Panc1 (cell line): ENCODE measurements around the gene GLG1. TPM values are rescaled to one million over a fixed set of nuclear protein-coding genes. Genes with fewer than 3 reads are reported as not detected.

Source experiments
- ATAC-seq: fragments of 200-7000 bp; cut with Tn5 transposase; 2 replicates; pipeline ENCODE4 v1.9.1; 2020; ENCODE audit warnings: mild to moderate bottlenecking, moderate library complexity
- BruUV-seq: library from RNA; stranded (reverse); fragments of 400-500 nt; replicated peaks from 2 replicates; lab custom pipeline; 2021; lab: Mats Ljungman, UMichigan
- CTCF ChIA-PET: fragments of 300-600 bp; sonication (Branson Sonifier 250); formaldehyde crosslinking; loops from one replicate; lab custom pipeline; 2022; ENCODE audit warnings: antibody characterized with exemption; lab: Charles Lee
- POLR2A ChIA-PET: fragments of 300-600 bp; sonication (Branson Sonifier 250); formaldehyde crosslinking; loops from one replicate; lab custom pipeline; 2022; ENCODE audit warnings: antibody characterized with exemption; lab: Charles Lee
- DNase-seq: peaks from one replicate; pipeline ENCODE4 v3.0.0-alpha.2; 2010; ENCODE audit warnings: low read depth, low spot score
- H3K27ac ChIP-seq: 2 replicates; pipeline ENCODE4 v1.5.1; 2011; ENCODE audit warnings: mild to moderate bottlenecking, low read length, inconsistent platforms
- H3K27me3 ChIP-seq: fragments of 200-500 bp; sonication (Bioruptor generic); 2 replicates; pipeline ENCODE4 v1.6.0; 2014; ENCODE audit warnings: low read length, inconsistent platforms; ENCODE audit not compliant: control insufficient read depth, insufficient read depth
- H3K36me3 ChIP-seq: fragments of 200-500 bp; sonication (Bioruptor generic); 2 replicates; pipeline ENCODE4 v1.5.1; 2014; ENCODE audit warnings: inconsistent platforms, mild to moderate bottlenecking, low read length, moderate library complexity; ENCODE audit not compliant: control insufficient read depth, insufficient read depth
- H3K4me1 ChIP-seq: 2 replicates; pipeline ENCODE4 v1.5.1; 2011; ENCODE audit warnings: inconsistent platforms, mild to moderate bottlenecking, low read length, moderate library complexity; ENCODE audit not compliant: control insufficient read depth, insufficient read depth
- H3K4me3 ChIP-seq, 2 experiments: 2 replicates each; pipeline ENCODE4 v1.5.1; 2011 to 2012; ENCODE audit warnings: low read depth in 2 of 2, low read length in 2 of 2, mild to moderate bottlenecking in 2 of 2, inconsistent platforms in 1 of 2, moderate library complexity in 1 of 2
- H3K9me3 ChIP-seq: fragments of 200-500 bp; sonication (Bioruptor generic); 2 replicates; pipeline ENCODE4 v1.5.1; 2014; ENCODE audit warnings: low read depth, mild to moderate bottlenecking, inconsistent platforms, low read length, moderate library complexity; ENCODE audit not compliant: control insufficient read depth, insufficient read depth
- CTCF ChIP-seq: fragments of 450-650 bp; IDR thresholded peaks from 2 replicates; pipeline ENCODE4 v1.5.1; 2017; ENCODE audit warnings: mild to moderate bottlenecking
- POLR2AphosphoS5 ChIP-seq: IDR thresholded peaks from 2 replicates; pipeline ENCODE4 v1.6.1; 2012; ENCODE audit warnings: mild to moderate bottlenecking, low read depth, low read length, moderate library complexity
- SIN3A ChIP-seq: IDR thresholded peaks from 2 replicates; pipeline ENCODE4 v1.6.1; 2012; ENCODE audit warnings: low read depth, mild to moderate bottlenecking, low read length, moderate library complexity, borderline replicate concordance; ENCODE audit not compliant: insufficient read depth
- TCF7L2 ChIP-seq: IDR thresholded peaks from 2 replicates; pipeline ENCODE4 v1.6.1; 2011; ENCODE audit warnings: mild to moderate bottlenecking, low read depth, low read length, inconsistent platforms
- in situ Hi-C: cut with HindIII; loops from 2 replicates; pipeline ENCODE4 v1.10.0; 2016; ENCODE audit warnings: low sequenced_read_pairs, low pct_unique_long_range_greater_than_20kb
- intact Hi-C: fragments of 100-400 bp; cut with micrococcal nuclease; formaldehyde crosslinking; loops from one replicate; pipeline ENCODE4 v1.10.0; 2022; ENCODE audit not compliant: unreplicated experiment
- total RNA-seq: library from RNA; stranded (reverse); gene quantifications from one replicate; pipeline ENCODE4 v1.2.1, GENCODE V29; 2021; ENCODE audit not compliant: unreplicated experiment
- TF ChIP-seq, protein P1 (sequence below), 2 experiments: IDR thresholded peaks; 2 replicates each; pipeline ENCODE4 v1.6.1; 2011 to 2012; ENCODE audit warnings: low read depth in 2 of 2, control low read depth in 1 of 2, low read length in 1 of 2, mild to moderate bottlenecking in 1 of 2, moderate library complexity in 1 of 2; ENCODE audit not compliant: insufficient read depth in 1 of 2

Gene GLG1
- total RNA-seq, 1 experiment from 2014 or later = 75.9 TPM

DNA sequence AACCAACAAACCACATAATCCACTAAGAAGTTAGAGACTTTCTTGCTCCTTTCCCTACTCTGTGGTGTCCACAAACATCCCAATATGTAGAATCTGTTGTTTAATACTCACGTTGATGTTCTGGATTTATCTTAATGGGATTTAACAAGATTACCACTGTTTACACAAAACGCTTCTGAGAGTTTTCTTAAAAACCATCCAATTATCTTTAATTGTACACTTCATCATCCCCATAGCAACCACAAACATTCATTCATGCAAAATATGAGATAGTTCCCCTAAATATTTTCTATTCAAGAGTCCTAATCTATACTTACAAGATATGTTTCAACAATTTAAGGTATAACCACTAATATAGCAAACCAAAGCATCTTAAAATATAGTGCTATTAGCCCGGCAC, 109.2 kb downstream of the GLG1 start:
- in situ Hi-C loops (no loop called here), intact Hi-C loops (no loop called here)
- no TSS peak for BruUV-seq
- CTCF ChIA-PET = no interaction called here
- no peak overlapping the region for H3K4me3 ChIP-seq
- no peak for DNase-seq
- POLR2A ChIA-PET = no interaction called here
- H3K9me3 ChIP-seq = no peaks in the 10 kb centered on the region
- no peak for ATAC-seq
- H3K36me3 ChIP-seq = peaks cover 3% of the 10 kb centered on the region; the same call in 1 of the 2 replicates
- no peaks in the 10 kb centered on the region for H3K27me3 ChIP-seq
- no peaks in the 10 kb centered on the region for H3K4me1 ChIP-seq
- H3K27ac ChIP-seq = no peak overlapping the region
- TF ChIP-seq, protein P1, sequence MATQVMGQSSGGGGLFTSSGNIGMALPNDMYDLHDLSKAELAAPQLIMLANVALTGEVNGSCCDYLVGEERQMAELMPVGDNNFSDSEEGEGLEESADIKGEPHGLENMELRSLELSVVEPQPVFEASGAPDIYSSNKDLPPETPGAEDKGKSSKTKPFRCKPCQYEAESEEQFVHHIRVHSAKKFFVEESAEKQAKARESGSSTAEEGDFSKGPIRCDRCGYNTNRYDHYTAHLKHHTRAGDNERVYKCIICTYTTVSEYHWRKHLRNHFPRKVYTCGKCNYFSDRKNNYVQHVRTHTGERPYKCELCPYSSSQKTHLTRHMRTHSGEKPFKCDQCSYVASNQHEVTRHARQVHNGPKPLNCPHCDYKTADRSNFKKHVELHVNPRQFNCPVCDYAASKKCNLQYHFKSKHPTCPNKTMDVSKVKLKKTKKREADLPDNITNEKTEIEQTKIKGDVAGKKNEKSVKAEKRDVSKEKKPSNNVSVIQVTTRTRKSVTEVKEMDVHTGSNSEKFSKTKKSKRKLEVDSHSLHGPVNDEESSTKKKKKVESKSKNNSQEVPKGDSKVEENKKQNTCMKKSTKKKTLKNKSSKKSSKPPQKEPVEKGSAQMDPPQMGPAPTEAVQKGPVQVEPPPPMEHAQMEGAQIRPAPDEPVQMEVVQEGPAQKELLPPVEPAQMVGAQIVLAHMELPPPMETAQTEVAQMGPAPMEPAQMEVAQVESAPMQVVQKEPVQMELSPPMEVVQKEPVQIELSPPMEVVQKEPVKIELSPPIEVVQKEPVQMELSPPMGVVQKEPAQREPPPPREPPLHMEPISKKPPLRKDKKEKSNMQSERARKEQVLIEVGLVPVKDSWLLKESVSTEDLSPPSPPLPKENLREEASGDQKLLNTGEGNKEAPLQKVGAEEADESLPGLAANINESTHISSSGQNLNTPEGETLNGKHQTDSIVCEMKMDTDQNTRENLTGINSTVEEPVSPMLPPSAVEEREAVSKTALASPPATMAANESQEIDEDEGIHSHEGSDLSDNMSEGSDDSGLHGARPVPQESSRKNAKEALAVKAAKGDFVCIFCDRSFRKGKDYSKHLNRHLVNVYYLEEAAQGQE (IDR thresholded peaks at IDR 0.05; ENCODE audit: insufficient read depth in 1 of 2, low read depth in 2 of 2, low read length in 1 of 2) = no peak
- TF ChIP-seq TCF7L2 (no peak), POLR2AphosphoS5 (no peak), SIN3A (no peak), CTCF (no peak)

DNA sequence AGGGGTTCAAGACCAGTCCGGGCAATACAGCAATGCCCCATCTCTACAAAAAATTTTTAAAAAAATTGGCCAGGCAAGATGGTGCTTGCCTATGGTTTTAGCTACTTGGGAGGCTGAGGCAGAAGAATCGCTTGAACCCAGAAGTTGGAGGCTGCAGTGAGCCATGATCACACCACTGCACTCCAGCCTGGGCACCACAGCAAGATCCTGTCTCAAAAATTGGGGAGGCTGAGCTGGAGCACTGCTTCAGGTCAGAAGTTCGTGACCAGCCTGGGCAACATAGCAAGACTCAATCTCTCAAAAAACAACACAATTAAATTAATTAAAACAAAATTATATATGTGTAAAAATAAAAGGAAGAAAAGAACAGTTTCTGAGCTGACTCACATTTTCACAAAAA, 110.9 kb downstream of the GLG1 start:
- BruUV-seq = no TSS peak
- POLR2A ChIA-PET = no interaction called here
- TF ChIP-seq CTCF (no peak), SIN3A (no peak), TCF7L2 (no peak), POLR2AphosphoS5 (no peak)
- TF ChIP-seq, protein P1 (IDR thresholded peaks at IDR 0.05; ENCODE audit: insufficient read depth in 1 of 2, low read depth in 2 of 2, low read length in 1 of 2) = no peak
- H3K27ac ChIP-seq = no peak overlapping the region
- peaks cover 4% of the 10 kb centered on the region; the same call in 1 of the 2 replicates for H3K36me3 ChIP-seq
- H3K4me1 ChIP-seq = no peaks in the 10 kb centered on the region
- H3K4me3 ChIP-seq = no peak overlapping the region
- intact Hi-C loops = no loop called here
- H3K9me3 ChIP-seq = no peaks in the 10 kb centered on the region
- H3K27me3 ChIP-seq = no peaks in the 10 kb centered on the region
- ATAC-seq = no peak
- no peak for DNase-seq
- in situ Hi-C loops = no loop called here
- CTCF ChIA-PET = no interaction called here
